ENCODE results near the gene SMARCC2.

SMARCC2 gene

GRCh38 chr12:56224102-56224701, 34.9 kb upstream of the SMARCC2 start, which contains the start of gene NABP2:
Gene NABP2, plus strand, starts transcription at chr12:56224342. Its CDS starts 515 bp downstream, at chr12:56224857.
- peak; percentile 97 for DNase-seq (ENCODE audit: extremely low read depth, insufficient read length)
- Histone ChIP-seq H3K36me3 (ENCODE audit: control insufficient read depth, insufficient read depth, low read length) (peaks cover 2% of the 10 kb centered on the region), H3K4me3 (replicated peaks; ENCODE audit: low read depth, low read length) (peak within 1 kb of the TSS; percentile 74), H3K27me3 (replicated peaks; ENCODE audit: control insufficient read depth, insufficient read depth, low read length) (no peaks in the 10 kb centered on the region)
- peak; percentile 81 for TF ChIP-seq CTCF (IDR thresholded peaks at IDR 0.05; ENCODE audit: insufficient read depth, low read length, poor library complexity, severe bottlenecking)

- no peak for DNase-seq (ENCODE audit: extremely low read depth, insufficient read length)
- peak overlapping the region; percentile 38 for H3K4me3 ChIP-seq (replicated peaks; ENCODE audit: low read depth, low read length)
- H3K27me3 ChIP-seq (replicated peaks; ENCODE audit: control insufficient read depth, insufficient read depth, low read length): no peaks in the 10 kb centered on the region
- peaks cover 2% of the 10 kb centered on the region; the same call in 1 of the 2 replicates for H3K36me3 ChIP-seq (ENCODE audit: control insufficient read depth, insufficient read depth, low read length)
- no peak for TF ChIP-seq CTCF (IDR thresholded peaks at IDR 0.05; ENCODE audit: insufficient read depth, low read length, poor library complexity, severe bottlenecking)
Measured at GRCh38 chr12:56223571-56224101, 34.4 kb upstream of the SMARCC2 start.

DNA sequence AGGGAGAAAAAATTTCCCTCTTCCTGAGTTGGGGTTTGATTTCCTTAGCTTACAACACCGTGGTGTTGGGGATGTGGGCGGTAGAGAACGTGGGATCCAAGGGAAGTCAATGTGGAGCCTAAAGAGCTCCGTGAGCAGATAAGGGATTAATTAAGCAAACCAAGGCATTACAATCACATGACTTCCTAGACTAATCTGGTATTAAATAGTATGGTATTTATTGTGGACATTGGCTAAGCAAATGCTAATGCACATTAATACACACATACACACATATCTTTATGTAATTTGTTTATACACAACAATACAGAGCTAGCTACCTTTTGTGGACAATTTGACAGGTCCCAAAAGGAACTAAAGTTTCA, 33.2 kb upstream of the SMARCC2 start:
- no peak for DNase-seq (ENCODE audit: extremely low read depth, insufficient read length)
- H3K4me3 ChIP-seq (replicated peaks; ENCODE audit: low read depth, low read length): peak overlapping the region; percentile 83
- H3K36me3 ChIP-seq (ENCODE audit: control insufficient read depth, insufficient read depth, low read length): peaks cover 2% of the 10 kb centered on the region; the same call in 1 of the 2 replicates
- H3K27me3 ChIP-seq (replicated peaks; ENCODE audit: control insufficient read depth, insufficient read depth, low read length): no peaks in the 10 kb centered on the region
- TF ChIP-seq CTCF (IDR thresholded peaks at IDR 0.05; ENCODE audit: insufficient read depth, low read length, poor library complexity, severe bottlenecking): no peak

DNA sequence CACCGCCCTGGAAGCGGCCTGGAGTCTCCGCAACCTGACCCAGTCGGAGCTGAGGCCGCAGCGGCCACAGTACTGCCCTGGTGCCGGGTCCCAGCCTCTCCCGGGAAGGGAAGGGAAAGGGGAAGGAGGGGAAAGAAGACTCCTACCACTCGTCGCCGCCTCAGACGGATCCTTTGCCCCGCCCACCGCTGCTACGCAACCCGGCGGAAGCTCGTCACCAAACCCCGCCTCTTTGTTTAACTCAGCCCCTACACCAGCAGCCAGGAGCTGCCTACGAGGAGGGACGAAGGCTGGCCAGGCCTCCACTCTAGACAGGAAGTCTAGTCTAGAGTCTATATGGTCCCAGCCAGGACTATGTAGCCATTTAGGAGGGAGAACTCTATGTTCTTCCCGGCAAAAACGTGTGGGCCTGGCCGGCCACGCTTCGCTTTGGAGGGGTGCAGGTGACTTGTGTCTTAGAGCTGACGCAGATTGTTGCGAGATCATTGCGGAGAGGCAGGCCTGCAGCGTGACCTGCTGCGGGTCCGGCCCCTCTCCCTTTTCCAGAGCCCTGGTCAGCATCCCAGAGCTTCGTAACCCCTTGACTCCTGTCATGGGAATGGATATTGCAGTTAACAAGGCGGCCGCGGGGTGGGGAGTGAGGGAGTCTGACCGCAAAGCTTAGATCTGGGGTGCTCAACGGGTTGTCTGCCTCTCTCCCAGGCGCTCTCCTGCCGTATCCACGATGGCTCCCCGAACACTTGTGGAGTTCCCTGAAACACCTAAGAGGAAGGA, 32.7 kb upstream of the SMARCC2 start, which contains the start of gene RNF41:
RNF41 (minus strand) TSS at position 166 of the 774 bp plus-strand sequence. CDS start 7,875 bp downstream, outside the sequence.
- peak; percentile 90 for DNase-seq (ENCODE audit: extremely low read depth, insufficient read length)
- Histone ChIP-seq H3K27me3 (replicated peaks; ENCODE audit: control insufficient read depth, insufficient read depth, low read length) (no peaks in the 10 kb centered on the region), H3K4me3 (replicated peaks; ENCODE audit: low read depth, low read length) (peak within 1 kb of the TSS; percentile 83), H3K36me3 (ENCODE audit: control insufficient read depth, insufficient read depth, low read length) (peaks cover 2% of the 10 kb centered on the region; the same call in 1 of the 2 replicates)
- TF ChIP-seq CTCF (IDR thresholded peaks at IDR 0.05; ENCODE audit: insufficient read depth, low read length, poor library complexity, severe bottlenecking): no peak

GRCh38 chr12:56221232-56221756, 32.0 kb upstream of the SMARCC2 start:
- peaks cover 3% of the 10 kb centered on the region for H3K36me3 ChIP-seq (ENCODE audit: control insufficient read depth, insufficient read depth, low read length)
- peak overlapping the region; percentile 83 for H3K4me3 ChIP-seq (replicated peaks; ENCODE audit: low read depth, low read length)
- no peak for DNase-seq (ENCODE audit: extremely low read depth, insufficient read length)

More at GRCh38 chr12:56221232-56221756, 32.0 kb upstream of the SMARCC2 start:
- no peaks in the 10 kb centered on the region for H3K27me3 ChIP-seq (replicated peaks; ENCODE audit: control insufficient read depth, insufficient read depth, low read length)
- no peak for TF ChIP-seq CTCF (IDR thresholded peaks at IDR 0.05; ENCODE audit: insufficient read depth, low read length, poor library complexity, severe bottlenecking)

All from GM06990 (cell line).